A673 (cell line): ENCODE results near the gene FRAT1. TPM values are rescaled to one million over a fixed set of nuclear protein-coding genes. Genes with fewer than 3 reads are reported as not detected.

ENCODE experiments used
- BruUV-seq: library from RNA; stranded (reverse); fragments of 400-500 nt; replicated peaks from 2 replicates; lab custom pipeline; 2021; lab: Mats Ljungman, UMichigan
- CTCF ChIA-PET: fragments of 300-600 bp; sonication (Branson Sonifier 250); formaldehyde crosslinking; loops from one replicate; lab custom pipeline; 2022; ENCODE audit warnings: antibody characterized with exemption; lab: Charles Lee
- POLR2A ChIA-PET: fragments of 300-600 bp; sonication (Branson Sonifier 250); formaldehyde crosslinking; loops from one replicate; lab custom pipeline; 2022; ENCODE audit warnings: antibody characterized with exemption; ENCODE audit not compliant: low non-redundant PET; lab: Charles Lee
- DNase-seq: peaks from one replicate; pipeline ENCODE4 v3.0.0-alpha.2; 2015; ENCODE audit warnings: low spot score
- H3K27ac ChIP-seq: fragments of 200-600 bp; sonication (generic); 2 replicates; pipeline ENCODE4 v1.5.1; 2016; ENCODE audit warnings: mixed run types, low read depth, mild to moderate bottlenecking, mixed read lengths, antibody characterized with exemption, low read length; ENCODE audit not compliant: poor library complexity, severe bottlenecking
- H3K27me3 ChIP-seq: fragments of 200-600 bp; sonication (generic); replicated peaks from 2 replicates; pipeline ENCODE4 v1.6.1; 2017; ENCODE audit warnings: mixed run types, low read depth, mild to moderate bottlenecking, mixed read lengths, antibody characterized with exemption, low read length; ENCODE audit not compliant: insufficient read depth, poor library complexity
- H3K36me3 ChIP-seq: fragments of 200-600 bp; sonication (generic); 2 replicates; pipeline ENCODE4 v1.6.1; 2016; ENCODE audit warnings: mixed run types, mild to moderate bottlenecking, mixed read lengths, antibody characterized with exemption, low read length; ENCODE audit not compliant: insufficient read depth, poor library complexity, severe bottlenecking
- H3K4me1 ChIP-seq: fragments of 200-600 bp; sonication (generic); 2 replicates; pipeline ENCODE4 v1.6.1; 2017; ENCODE audit warnings: mixed run types, mild to moderate bottlenecking, mixed read lengths, antibody characterized with exemption, low read length; ENCODE audit not compliant: insufficient read depth, poor library complexity, severe bottlenecking
- H3K4me3 ChIP-seq: fragments of 200-600 bp; sonication (generic); 2 replicates; pipeline ENCODE4 v1.5.1; 2016; ENCODE audit warnings: low read depth, mixed run types, mild to moderate bottlenecking, mixed read lengths, low read length; ENCODE audit not compliant: poor library complexity, severe bottlenecking
- H3K9me3 ChIP-seq: fragments of 200-600 bp; sonication (generic); 2 replicates; pipeline ENCODE4 v1.6.1; 2016; ENCODE audit warnings: mixed run types, low read depth, mild to moderate bottlenecking, mixed read lengths, antibody characterized with exemption, low read length; ENCODE audit not compliant: poor library complexity, severe bottlenecking
- CTCF ChIP-seq: fragments of 300-800, 200-600 bp; sonication (generic); conservative IDR thresholded peaks from 2 replicates; pipeline ENCODE4 v1.5.1; 2017; ENCODE audit warnings: low read depth, mild to moderate bottlenecking, antibody characterized with exemption, low read length, moderate library complexity, mixed read lengths
- EZH2 ChIP-seq: fragments of 200-600 bp; sonication (generic); IDR thresholded peaks from 2 replicates; pipeline ENCODE4 v1.6.1; 2017; ENCODE audit warnings: borderline replicate concordance, low read depth, mild to moderate bottlenecking, mixed read lengths, antibody characterized with exemption, low read length; ENCODE audit not compliant: poor library complexity, severe bottlenecking
- intact Hi-C: fragments of 100-400 bp; cut with micrococcal nuclease; formaldehyde crosslinking; loops from one replicate; pipeline ENCODE4 v1.10.0; 2022; ENCODE audit not compliant: unreplicated experiment
- total RNA-seq: library from RNA; stranded (reverse); gene quantifications from 2 replicates; pipeline ENCODE4 v1.2.3, GENCODE V29; 2021

FRAT1 gene
- total RNA-seq, 1 experiment from 2014 or later, result 0.45 TPM

- POLR2A ChIA-PET, result no interaction called here
- intact Hi-C loops, result no loop called here
- H3K4me3 ChIP-seq, result no peak overlapping the region
- TF ChIP-seq CTCF (no peak), EZH2 (no peak)
- no peaks in the 10 kb centered on the region for H3K27me3 ChIP-seq
- H3K4me1 ChIP-seq, result no peaks in the 10 kb centered on the region
- no TSS peak for BruUV-seq
- no peaks in the 10 kb centered on the region for H3K36me3 ChIP-seq
- CTCF ChIA-PET, result no interaction called here
- no peak overlapping the region for H3K27ac ChIP-seq
- no peak for DNase-seq
- no peaks in the 10 kb centered on the region for H3K9me3 ChIP-seq
These were observed 16.8 kb upstream of the FRAT1 start for GRCh38 chr10:97302088-97302791.

DNA sequence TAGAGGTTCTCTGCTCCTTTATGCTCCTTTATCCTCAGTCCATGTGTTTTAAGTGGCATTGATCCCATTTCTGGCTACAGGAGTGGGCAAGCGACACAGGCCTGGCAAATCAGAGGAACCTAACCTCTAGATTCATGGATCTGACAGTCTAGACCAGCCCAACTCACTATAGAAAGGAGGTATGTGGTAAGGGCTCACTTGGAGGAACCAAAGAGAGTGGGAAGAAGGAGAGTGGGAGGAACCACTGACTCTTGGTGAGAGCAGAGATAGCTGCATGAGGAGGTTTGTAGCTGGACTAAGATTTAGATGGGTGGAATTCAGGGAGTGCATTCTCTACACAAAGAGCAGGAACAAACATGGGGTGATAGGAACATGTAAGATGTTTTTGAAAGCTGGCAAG, 11.6 kb upstream of the FRAT1 start:
- H3K27me3 ChIP-seq, result no peaks in the 10 kb centered on the region
- no peaks in the 10 kb centered on the region for H3K4me1 ChIP-seq
- TF ChIP-seq EZH2 (no peak), CTCF (no peak)
- no peak overlapping the region for H3K27ac ChIP-seq
- no TSS peak for BruUV-seq
- H3K9me3 ChIP-seq, result no peaks in the 10 kb centered on the region
- ChIA-PET POLR2A (no interaction called here), CTCF (no interaction called here)
- intact Hi-C loops, result no loop called here
- no peaks in the 10 kb centered on the region for H3K36me3 ChIP-seq
- no peak for DNase-seq
- H3K4me3 ChIP-seq, result no peak overlapping the region

DNA sequence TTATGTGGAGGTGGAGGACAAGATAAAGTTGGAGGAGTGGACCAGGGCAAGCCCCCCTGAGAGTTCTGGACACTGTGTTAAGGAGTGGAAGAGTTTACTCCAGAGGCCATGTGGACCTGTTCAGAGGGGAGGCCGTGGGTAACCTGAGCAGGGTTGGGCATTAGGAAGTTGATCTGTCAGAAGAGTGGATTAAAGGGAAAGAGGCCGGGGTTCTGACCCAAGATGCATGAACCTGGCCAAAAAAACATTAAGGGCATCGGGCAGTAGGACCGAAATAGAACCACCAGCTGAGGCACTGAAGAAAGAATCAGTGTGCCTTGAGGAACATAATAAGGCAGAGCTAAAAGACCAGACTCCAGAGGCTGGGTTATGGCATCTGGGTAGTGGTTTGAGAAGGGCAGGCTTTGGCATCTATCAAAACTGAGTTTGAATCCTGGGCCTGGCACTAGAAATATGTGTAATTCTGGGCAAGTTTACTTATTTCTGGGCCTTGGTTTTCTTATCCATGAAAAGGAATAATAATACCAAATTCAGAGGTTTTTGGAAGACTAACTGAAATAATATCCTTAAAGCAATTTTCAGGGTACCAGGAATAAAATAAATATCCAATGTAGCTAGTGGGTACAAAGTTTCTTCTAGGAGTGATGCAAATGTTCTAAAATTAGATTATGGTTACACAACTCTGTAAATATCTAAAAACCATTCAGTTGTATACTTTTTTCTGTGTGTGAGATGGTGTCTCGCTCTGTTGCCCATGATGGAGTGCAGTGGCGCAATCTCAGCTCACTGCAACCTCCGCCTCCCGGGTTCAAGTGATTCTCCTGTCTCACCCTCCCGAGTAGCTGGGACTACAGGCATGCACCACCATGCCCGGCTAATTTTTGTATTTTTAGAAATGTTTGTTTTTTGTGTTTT, 10.9 kb upstream of the FRAT1 start:
- no TSS peak for BruUV-seq
- Histone ChIP-seq H3K27me3 (no peaks in the 10 kb centered on the region), H3K4me3 (no peak overlapping the region), H3K36me3 (no peaks in the 10 kb centered on the region), H3K27ac (no peak overlapping the region), H3K4me1 (no peaks in the 10 kb centered on the region), H3K9me3 (no peaks in the 10 kb centered on the region)
- intact Hi-C loops, result no loop called here
- TF ChIP-seq EZH2 (no peak), CTCF (no peak)
- POLR2A ChIA-PET, result no interaction called here
- CTCF ChIA-PET, result no interaction called here
- no peak for DNase-seq
